Neural cell (in vitro differentiated cells): Measurements from ENCODE around the gene CDIP1. TPM values are rescaled to one million over a fixed set of nuclear protein-coding genes. Genes with fewer than 3 reads are reported as not detected.

ENCODE experiments used
- H2AFZ ChIP-seq: fragments of 200-600, 300-800 bp; sonication (generic), shearing (Covaris generic); 2 replicates; pipeline ENCODE4 v1.6.0; 2014; ENCODE audit warnings: low read depth, mild to moderate bottlenecking, antibody characterized with exemption, low read length, moderate library complexity
- H3F3A ChIP-seq: fragments of 200-600 bp; shearing (Covaris generic); 2 replicates; pipeline ENCODE4 v1.6.1; 2016; ENCODE audit warnings: mild to moderate bottlenecking, moderate library complexity, mixed read lengths, antibody characterized with exemption, low read length; ENCODE audit not compliant: insufficient read depth, poor library complexity, severe bottlenecking
- H3K27ac ChIP-seq: fragments of 200-600, 300-800 bp; sonication (generic), shearing (Covaris generic); 2 replicates; pipeline ENCODE4 v1.5.1; 2014; ENCODE audit warnings: mild to moderate bottlenecking, low read length, moderate library complexity
- H3K27me3 ChIP-seq: fragments of 300-800, 200-600 bp; sonication (generic), shearing (Covaris generic); 2 replicates; pipeline ENCODE4 v1.6.0; 2014; ENCODE audit warnings: mild to moderate bottlenecking, low read depth, low read length, moderate library complexity; ENCODE audit not compliant: insufficient read depth
- H3K36me3 ChIP-seq: fragments of 300-800, 200-600 bp; sonication (generic), shearing (Covaris generic); 2 replicates; pipeline ENCODE4 v1.5.1; 2014; ENCODE audit warnings: mild to moderate bottlenecking, antibody characterized with exemption, low read length, moderate library complexity; ENCODE audit not compliant: insufficient read depth
- H3K4me2 ChIP-seq: fragments of 300-800, 200-600 bp; sonication (generic), shearing (Covaris generic); 2 replicates; pipeline ENCODE4 v1.6.0; 2014; ENCODE audit warnings: mild to moderate bottlenecking, low read length
- H3K4me3 ChIP-seq: fragments of 300-800, 200-600 bp; sonication (generic), shearing (Covaris generic); 2 replicates; pipeline ENCODE4 v1.5.1; 2014; ENCODE audit warnings: mild to moderate bottlenecking, low read length, moderate library complexity
- H3K79me2 ChIP-seq: fragments of 200-600 bp; shearing (Covaris generic); replicated peaks from 2 replicates; pipeline ENCODE4 v1.6.0; 2014; ENCODE audit warnings: mild to moderate bottlenecking, low read length, moderate library complexity; ENCODE audit not compliant: insufficient read depth
- H3K9ac ChIP-seq: fragments of 300-800, 200-600 bp; sonication (generic), shearing (Covaris generic); 2 replicates; pipeline ENCODE4 v1.6.1; 2016; ENCODE audit warnings: mild to moderate bottlenecking, low read length, mixed read lengths
- H3K9me2 ChIP-seq: fragments of 200-600 bp; shearing (Covaris generic); 2 replicates; pipeline ENCODE4 v1.6.1; 2016; ENCODE audit warnings: mild to moderate bottlenecking, low read length, mixed read lengths; ENCODE audit not compliant: insufficient read depth
- H3K9me3 ChIP-seq: fragments of 200-600, 300-800 bp; sonication (generic), shearing (Covaris generic); 2 replicates; pipeline ENCODE4 v1.6.1; 2016; ENCODE audit warnings: mild to moderate bottlenecking, mixed run types, low read length, moderate library complexity, mixed read lengths
- H4K20me1 ChIP-seq: fragments of 200-600 bp; shearing (Covaris generic); 2 replicates; pipeline ENCODE4 v1.6.1; 2016; ENCODE audit warnings: mild to moderate bottlenecking, mixed run types; ENCODE audit not compliant: insufficient read depth
- CTCF ChIP-seq: fragments of 450-650 bp; IDR thresholded peaks from 2 replicates; pipeline ENCODE4 v1.5.1; 2014; ENCODE audit warnings: antibody characterized with exemption, mild to moderate bottlenecking, moderate library complexity; ENCODE audit not compliant: poor library complexity, severe bottlenecking
- EP300 ChIP-seq: fragments of 450-650 bp; conservative IDR thresholded peaks from 2 replicates; pipeline ENCODE4 v1.6.1; 2014; ENCODE audit warnings: antibody characterized with exemption, mild to moderate bottlenecking, moderate library complexity; ENCODE audit not compliant: poor library complexity, severe bottlenecking
- EZH2 ChIP-seq: fragments of 200-600, 300-800 bp; shearing (Covaris generic), sonication (generic); IDR thresholded peaks from 2 replicates; pipeline ENCODE4 v1.6.1; 2014; ENCODE audit warnings: antibody characterized with exemption, low read length, borderline replicate concordance, mild to moderate bottlenecking; ENCODE audit not compliant: insufficient read depth, poor library complexity, severe bottlenecking
- MXI1 ChIP-seq: fragments of 450-650 bp; conservative IDR thresholded peaks from 2 replicates; pipeline ENCODE4 v1.6.1; 2014; ENCODE audit warnings: antibody characterized with exemption, mild to moderate bottlenecking; ENCODE audit not compliant: poor library complexity, severe bottlenecking
- POLR2AphosphoS5 ChIP-seq: IDR thresholded peaks from 2 replicates; pipeline ENCODE4 v1.6.1; 2012
- RAD21 ChIP-seq: fragments of 450-650 bp; conservative IDR thresholded peaks from 2 replicates; pipeline ENCODE4 v1.6.1; 2014; ENCODE audit warnings: antibody characterized with exemption, mild to moderate bottlenecking, moderate library complexity
- SMC3 ChIP-seq: fragments of 450-650 bp; conservative IDR thresholded peaks from 2 replicates; pipeline ENCODE4 v1.6.1; 2014; ENCODE audit warnings: antibody characterized with exemption, mild to moderate bottlenecking, moderate library complexity; ENCODE audit not compliant: poor library complexity
- TAF1 ChIP-seq: IDR thresholded peaks from 2 replicates; pipeline ENCODE4 v1.6.1; 2012; ENCODE audit warnings: low read depth
- polyA plus RNA-seq: library from polyadenylated mRNA; depleted of rRNA; stranded (reverse); fragments of >200 nt; gene quantifications from 2 replicates; pipeline ENCODE4 v1.2.3, GENCODE V29; 2014
- TF ChIP-seq, protein P1 (sequence below): IDR thresholded peaks from 2 replicates; pipeline ENCODE4 v1.6.1; 2012; ENCODE audit warnings: borderline replicate concordance

Gene CDIP1
- polyA plus RNA-seq, 1 donor from 2014 or later, result 16.4 TPM

DNA sequence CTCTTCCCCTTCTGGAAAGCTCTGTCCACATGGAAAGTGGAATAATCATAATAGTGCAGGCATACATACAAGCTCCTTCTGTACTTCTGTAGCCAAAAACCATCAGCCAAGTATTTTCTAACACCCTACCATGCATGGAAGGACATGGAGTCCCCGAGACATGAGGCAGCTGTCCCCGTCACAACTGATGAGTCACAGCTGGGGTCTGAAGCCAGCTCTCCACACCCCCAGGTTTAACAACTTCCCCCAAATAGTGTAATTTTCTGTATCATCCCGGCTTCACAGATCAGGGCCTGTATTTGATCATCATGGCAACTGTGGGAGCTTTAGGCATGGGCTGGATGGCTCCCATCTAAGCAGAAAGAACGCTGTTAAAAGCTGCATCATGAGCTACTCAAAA is 34.1 kb upstream of the CDIP1 start:
- no peaks in the 10 kb centered on the region for H3K27me3 ChIP-seq
- H3K4me2 ChIP-seq, result no peak overlapping the region
- H3K9ac ChIP-seq, result no peak overlapping the region
- H3F3A ChIP-seq, result no peaks in the 10 kb centered on the region
- H2AFZ ChIP-seq, result no peak overlapping the region
- no peak overlapping the region for H3K4me3 ChIP-seq
- no peak overlapping the region for H3K27ac ChIP-seq
- H3K36me3 ChIP-seq, result no peaks in the 10 kb centered on the region
- H3K79me2 ChIP-seq, result no peaks in the 10 kb centered on the region
- H3K9me3 ChIP-seq, result no peaks in the 10 kb centered on the region
- no peaks in the 10 kb centered on the region for H4K20me1 ChIP-seq
- TF ChIP-seq CTCF (no peak), MXI1 (no peak), TAF1 (no peak), RAD21 (no peak), POLR2AphosphoS5 (no peak), EP300 (no peak), SMC3 (no peak), EZH2 (no peak)
- TF ChIP-seq, protein P1, sequence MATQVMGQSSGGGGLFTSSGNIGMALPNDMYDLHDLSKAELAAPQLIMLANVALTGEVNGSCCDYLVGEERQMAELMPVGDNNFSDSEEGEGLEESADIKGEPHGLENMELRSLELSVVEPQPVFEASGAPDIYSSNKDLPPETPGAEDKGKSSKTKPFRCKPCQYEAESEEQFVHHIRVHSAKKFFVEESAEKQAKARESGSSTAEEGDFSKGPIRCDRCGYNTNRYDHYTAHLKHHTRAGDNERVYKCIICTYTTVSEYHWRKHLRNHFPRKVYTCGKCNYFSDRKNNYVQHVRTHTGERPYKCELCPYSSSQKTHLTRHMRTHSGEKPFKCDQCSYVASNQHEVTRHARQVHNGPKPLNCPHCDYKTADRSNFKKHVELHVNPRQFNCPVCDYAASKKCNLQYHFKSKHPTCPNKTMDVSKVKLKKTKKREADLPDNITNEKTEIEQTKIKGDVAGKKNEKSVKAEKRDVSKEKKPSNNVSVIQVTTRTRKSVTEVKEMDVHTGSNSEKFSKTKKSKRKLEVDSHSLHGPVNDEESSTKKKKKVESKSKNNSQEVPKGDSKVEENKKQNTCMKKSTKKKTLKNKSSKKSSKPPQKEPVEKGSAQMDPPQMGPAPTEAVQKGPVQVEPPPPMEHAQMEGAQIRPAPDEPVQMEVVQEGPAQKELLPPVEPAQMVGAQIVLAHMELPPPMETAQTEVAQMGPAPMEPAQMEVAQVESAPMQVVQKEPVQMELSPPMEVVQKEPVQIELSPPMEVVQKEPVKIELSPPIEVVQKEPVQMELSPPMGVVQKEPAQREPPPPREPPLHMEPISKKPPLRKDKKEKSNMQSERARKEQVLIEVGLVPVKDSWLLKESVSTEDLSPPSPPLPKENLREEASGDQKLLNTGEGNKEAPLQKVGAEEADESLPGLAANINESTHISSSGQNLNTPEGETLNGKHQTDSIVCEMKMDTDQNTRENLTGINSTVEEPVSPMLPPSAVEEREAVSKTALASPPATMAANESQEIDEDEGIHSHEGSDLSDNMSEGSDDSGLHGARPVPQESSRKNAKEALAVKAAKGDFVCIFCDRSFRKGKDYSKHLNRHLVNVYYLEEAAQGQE, result no peak
- no peaks in the 10 kb centered on the region for H3K9me2 ChIP-seq

DNA sequence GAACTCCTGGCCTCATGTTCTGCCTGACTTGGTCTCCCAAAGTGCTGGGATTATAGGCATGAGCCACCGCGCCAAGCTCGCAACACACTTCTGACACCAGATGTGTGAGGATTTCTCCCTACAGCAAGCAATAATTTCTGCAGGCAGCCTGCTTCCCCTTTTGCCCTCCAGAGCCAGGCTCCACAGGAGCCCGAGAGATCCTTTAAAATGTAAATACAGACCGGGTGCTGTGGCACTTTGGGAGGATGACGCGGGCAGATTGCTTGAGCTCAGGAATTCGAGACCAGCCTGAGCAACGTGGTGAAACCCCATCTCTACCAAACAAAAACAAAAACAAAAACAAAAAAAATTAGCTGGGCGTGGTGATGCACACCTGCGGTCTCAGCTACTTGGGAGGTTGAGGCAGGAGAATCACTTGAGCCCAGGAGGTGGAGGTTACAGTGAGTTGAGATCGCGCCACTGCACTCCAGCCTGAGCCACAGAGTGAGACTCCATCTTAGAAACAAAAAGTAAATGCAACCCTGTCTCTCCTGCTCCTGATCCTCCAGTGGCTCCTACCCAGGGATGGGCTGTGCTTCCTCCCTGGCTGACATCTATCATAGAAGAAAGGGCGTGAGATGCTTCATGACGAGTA is 32.2 kb upstream of the CDIP1 start:
- H3K36me3 ChIP-seq, result no peaks in the 10 kb centered on the region
- no peaks in the 10 kb centered on the region for H4K20me1 ChIP-seq
- no peak overlapping the region for H3K4me3 ChIP-seq
- no peaks in the 10 kb centered on the region for H3K9me2 ChIP-seq
- H3K27me3 ChIP-seq, result no peaks in the 10 kb centered on the region
- no peak overlapping the region for H3K27ac ChIP-seq
- TF ChIP-seq MXI1, result no peak
- no peak for TF ChIP-seq EP300
- TF ChIP-seq CTCF, result no peak
- no peak for TF ChIP-seq SMC3
- TF ChIP-seq, protein P1, result no peak
- no peak for TF ChIP-seq TAF1
- no peak overlapping the region for H2AFZ ChIP-seq
- no peak overlapping the region for H3K4me2 ChIP-seq
- H3K9ac ChIP-seq, result no peak overlapping the region
- H3F3A ChIP-seq, result no peaks in the 10 kb centered on the region
- no peaks in the 10 kb centered on the region for H3K79me2 ChIP-seq
- H3K9me3 ChIP-seq, result no peaks in the 10 kb centered on the region
